ENCODE measurements around the gene EGFR. TPM values are rescaled to one million over a fixed set of nuclear protein-coding genes. Genes with fewer than 3 reads are reported as not detected.

EGFR gene
- total and polyA plus RNA-seq, 11 donors: 2.3 to 29.6 (median 7.0) TPM

DNA sequence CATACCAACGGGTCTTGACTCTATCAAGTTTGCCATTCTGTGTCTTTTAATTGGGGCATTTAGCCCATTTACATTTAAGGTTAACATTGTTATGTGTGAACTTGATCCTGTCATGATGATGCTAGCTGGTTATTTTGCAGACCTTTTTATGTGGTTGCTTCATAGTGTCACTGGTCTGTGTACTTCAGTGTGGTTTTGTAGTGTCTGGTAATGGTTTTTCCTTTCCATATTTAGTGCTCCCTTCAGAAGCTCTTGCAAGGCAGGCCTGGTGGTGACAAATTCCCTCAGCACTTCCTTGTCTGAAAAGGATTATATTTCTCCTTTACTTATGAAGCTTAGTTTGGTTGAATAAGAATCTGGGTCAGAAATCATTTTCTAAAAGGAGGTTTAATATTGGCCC is 211.2 kb downstream of the EGFR start:
- H3K4me1 ChIP-seq: no peaks in the 10 kb centered on the region
- H3K27ac ChIP-seq: no peak overlapping the region
- WGBS, 4 donors: 54 to 69% (median 61%) methylated on average over 1 of the region's 1 CpG
- no peak for TF ChIP-seq POLR2A (IDR thresholded peaks at IDR 0.05)
- TF ChIP-seq, protein P1, sequence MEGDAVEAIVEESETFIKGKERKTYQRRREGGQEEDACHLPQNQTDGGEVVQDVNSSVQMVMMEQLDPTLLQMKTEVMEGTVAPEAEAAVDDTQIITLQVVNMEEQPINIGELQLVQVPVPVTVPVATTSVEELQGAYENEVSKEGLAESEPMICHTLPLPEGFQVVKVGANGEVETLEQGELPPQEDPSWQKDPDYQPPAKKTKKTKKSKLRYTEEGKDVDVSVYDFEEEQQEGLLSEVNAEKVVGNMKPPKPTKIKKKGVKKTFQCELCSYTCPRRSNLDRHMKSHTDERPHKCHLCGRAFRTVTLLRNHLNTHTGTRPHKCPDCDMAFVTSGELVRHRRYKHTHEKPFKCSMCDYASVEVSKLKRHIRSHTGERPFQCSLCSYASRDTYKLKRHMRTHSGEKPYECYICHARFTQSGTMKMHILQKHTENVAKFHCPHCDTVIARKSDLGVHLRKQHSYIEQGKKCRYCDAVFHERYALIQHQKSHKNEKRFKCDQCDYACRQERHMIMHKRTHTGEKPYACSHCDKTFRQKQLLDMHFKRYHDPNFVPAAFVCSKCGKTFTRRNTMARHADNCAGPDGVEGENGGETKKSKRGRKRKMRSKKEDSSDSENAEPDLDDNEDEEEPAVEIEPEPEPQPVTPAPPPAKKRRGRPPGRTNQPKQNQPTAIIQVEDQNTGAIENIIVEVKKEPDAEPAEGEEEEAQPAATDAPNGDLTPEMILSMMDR (IDR thresholded peaks at IDR 0.05): no peak
- no peaks in the 10 kb centered on the region for H3K36me3 ChIP-seq
- ATAC-seq (no peak), DNase-seq (no peak)
- H3K4me3 ChIP-seq: no peak overlapping the region
- intact Hi-C loops (cut with DNase I): no loop called here
- H3K9me3 ChIP-seq: peaks cover 0 to 18% (median 3%) of the 10 kb centered on the region in 12 donors
- H3K27me3 ChIP-seq: peaks cover 0 to 2% (median 0%) of the 10 kb centered on the region in 9 donors

DNA sequence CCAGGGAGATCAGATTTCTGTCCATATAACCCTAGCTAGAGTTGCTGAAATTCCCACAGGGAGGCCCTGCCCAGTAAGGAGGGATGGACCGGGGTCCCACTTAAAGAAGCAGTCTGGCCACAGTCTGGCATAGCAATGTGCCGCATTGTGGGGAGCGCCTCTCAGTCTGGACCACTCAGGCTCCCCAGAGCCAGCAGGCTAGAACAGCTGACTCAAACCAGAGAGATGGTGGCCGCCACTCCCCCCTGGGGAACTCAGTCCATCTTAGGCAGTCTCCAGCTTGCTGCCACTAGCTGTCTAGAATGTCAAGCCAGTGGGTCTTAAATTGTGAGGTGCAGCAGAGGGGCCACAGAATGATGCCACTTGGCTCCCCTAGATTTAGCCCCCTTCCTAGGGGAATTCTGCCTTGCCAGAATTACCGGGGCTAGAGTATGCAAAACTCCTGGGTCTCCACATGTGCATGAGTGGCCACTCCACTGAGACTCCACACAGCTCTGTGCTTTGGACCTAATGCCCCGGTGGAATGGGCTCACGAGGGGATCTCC is 213.0 kb downstream of the EGFR start:
- DNase-seq: no peak
- H3K36me3 ChIP-seq: no peaks in the 10 kb centered on the region
- H3K27ac ChIP-seq: no peak overlapping the region
- no peak overlapping the region for H3K4me3 ChIP-seq
- intact Hi-C loops (cut with DNase I): no loop called here
- TF ChIP-seq, protein P1 (IDR thresholded peaks at IDR 0.05): no peak
- no peak for TF ChIP-seq POLR2A (IDR thresholded peaks at IDR 0.05)
- H3K27me3 ChIP-seq: peaks cover 0 to 2% (median 0%) of the 10 kb centered on the region in 9 donors
- no peaks in the 10 kb centered on the region for H3K4me1 ChIP-seq
- H3K9me3 ChIP-seq: peaks cover 0 to 18% (median 1%) of the 10 kb centered on the region in 12 donors
- ATAC-seq: no peak
- 69 to 91% (median 73%) methylated on average over 5 to 7 of the region's 7 CpGs for WGBS, 4 donors

DNA sequence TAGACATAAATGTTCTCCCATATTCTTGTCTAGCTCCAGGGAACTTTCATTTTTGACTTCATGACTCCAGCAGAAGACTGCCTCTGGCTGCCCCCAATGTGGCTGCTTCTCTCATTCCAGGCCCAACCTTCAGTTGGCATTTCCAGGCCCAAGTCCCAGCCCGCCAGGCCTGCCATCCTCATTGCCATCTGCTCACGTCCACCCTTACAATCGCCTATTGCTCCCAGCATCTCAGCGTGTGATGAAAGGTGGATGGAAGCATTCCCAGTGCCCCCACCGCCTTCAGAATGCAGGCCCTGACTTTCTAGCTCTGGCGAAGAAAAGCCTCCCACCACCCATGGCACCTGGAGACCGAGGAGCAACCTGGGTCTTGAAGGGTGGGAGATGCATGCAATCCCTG is 214.2 kb downstream of the EGFR start:
- no peak for ATAC-seq
- Histone ChIP-seq H3K27me3 (peaks cover 0 to 2% (median 0%) of the 10 kb centered on the region in 9 donors), H3K4me1 (no peaks in the 10 kb centered on the region), H3K36me3 (no peaks in the 10 kb centered on the region), H3K4me3 (no peak overlapping the region), H3K27ac (no peak overlapping the region), H3K9me3 (peaks cover 0 to 9% (median 0%) of the 10 kb centered on the region in 12 donors)
- DNase-seq: no peak
- WGBS, 4 donors: 83 to 95% (median 92%) methylated on average over 7 of the region's 7 CpGs
- intact Hi-C loops (cut with DNase I): no loop called here
- TF ChIP-seq POLR2A (IDR thresholded peaks at IDR 0.05): no peak
- TF ChIP-seq, protein P1 (IDR thresholded peaks at IDR 0.05): no peak

DNA sequence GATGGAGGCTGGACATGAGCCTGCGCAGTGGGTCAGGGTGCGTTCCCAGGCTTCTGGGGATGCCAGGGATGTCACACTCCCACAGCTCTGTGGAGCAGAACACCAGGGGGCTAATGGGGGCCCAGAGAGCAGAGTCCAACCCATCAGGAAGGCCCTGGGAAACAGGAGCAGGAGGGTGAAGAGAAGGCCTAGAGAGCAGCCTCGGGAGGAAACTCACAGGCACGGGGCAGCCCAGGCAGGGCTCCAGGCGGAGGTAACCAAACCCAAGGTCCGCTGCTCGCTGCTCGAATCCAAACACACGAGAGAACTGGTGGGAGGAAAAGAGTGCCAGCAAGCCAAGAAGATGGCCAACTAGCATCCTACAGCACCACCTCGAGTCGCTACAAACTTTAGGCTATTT is 215.6 kb downstream of the EGFR start:
- Histone ChIP-seq H3K4me1 (no peaks in the 10 kb centered on the region), H3K27me3 (peaks cover 0 to 5% (median 0%) of the 10 kb centered on the region in 9 donors), H3K36me3 (no peaks in the 10 kb centered on the region), H3K4me3 (no peak overlapping the region), H3K9me3 (peaks cover 0 to 5% (median 0%) of the 10 kb centered on the region in 12 donors), H3K27ac (no peak overlapping the region)
- 67 to 100% (median 88%) methylated on average over 3 to 11 of the region's 11 CpGs for WGBS, 4 donors
- no peak for ATAC-seq
- no peak for DNase-seq
- intact Hi-C loops (cut with DNase I): no loop called here
- no peak for TF ChIP-seq POLR2A (IDR thresholded peaks at IDR 0.05)
- TF ChIP-seq, protein P1 (IDR thresholded peaks at IDR 0.05): no peak

All from heart left ventricle (tissue), 16 donors.